ENCODE measurements around the gene LNX2.

Gene LNX2

DNA sequence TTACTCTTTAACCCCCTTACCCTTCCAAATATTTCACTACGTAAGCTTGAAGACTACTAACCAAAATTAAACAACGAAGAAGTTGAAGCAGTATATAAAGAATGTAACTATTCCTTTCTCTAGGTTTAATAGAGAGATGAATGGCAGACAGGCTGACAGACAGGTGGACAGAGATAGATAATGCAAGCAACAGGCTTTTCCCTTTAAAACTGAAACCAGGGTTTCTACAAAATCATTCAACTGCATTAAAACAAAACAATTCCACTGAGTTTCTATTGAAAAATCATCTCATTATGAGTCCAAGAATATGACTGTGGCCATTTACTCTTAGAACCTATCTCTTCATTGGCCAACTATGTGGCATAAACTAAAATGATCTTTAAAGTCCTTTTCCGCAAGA is 15.2 kb downstream of the LNX2 start:
- DNase-seq: no peak

DNA sequence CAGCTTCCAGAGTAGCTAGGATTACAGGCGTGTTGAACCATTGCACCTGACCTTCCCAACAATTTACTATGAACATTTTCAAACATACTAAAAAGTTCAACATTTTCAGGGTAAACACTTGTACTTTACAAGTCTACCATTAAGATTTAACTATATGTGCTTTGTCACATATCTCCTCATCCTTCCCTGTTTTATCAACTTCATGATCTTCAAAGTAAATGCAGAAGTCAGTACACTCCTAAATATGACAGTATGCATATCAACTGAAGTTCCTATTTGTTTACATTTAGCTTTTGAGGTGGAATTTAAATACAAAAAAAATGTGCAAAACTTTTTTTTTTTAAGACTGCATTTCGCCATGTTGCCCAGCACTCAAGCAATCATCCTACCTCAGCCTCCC is 18.5 kb downstream of the LNX2 start:
- DNase-seq: no peak

DNA sequence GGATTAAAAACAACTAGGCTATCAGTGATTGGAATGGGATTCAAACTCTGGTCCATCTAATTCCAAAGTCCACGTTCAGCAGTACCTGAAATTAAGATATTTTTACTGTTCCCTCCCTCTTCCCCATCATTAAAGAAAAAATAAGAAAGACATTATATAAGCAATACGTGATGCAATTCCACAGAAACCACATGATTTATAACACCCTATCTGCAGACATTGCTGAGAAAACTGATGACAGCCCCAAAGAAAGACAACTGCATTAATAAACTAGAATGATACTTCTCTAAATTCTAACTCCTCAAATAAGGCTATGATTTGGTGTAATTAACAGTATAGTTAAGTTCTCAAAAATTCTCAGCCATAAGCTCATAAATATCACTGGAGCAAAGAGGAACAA is 19.1 kb downstream of the LNX2 start:
- no peak for DNase-seq

GRCh38 chr13:27600711-27601110 is 19.6 kb downstream of the LNX2 start:
- no peak for DNase-seq

DNA sequence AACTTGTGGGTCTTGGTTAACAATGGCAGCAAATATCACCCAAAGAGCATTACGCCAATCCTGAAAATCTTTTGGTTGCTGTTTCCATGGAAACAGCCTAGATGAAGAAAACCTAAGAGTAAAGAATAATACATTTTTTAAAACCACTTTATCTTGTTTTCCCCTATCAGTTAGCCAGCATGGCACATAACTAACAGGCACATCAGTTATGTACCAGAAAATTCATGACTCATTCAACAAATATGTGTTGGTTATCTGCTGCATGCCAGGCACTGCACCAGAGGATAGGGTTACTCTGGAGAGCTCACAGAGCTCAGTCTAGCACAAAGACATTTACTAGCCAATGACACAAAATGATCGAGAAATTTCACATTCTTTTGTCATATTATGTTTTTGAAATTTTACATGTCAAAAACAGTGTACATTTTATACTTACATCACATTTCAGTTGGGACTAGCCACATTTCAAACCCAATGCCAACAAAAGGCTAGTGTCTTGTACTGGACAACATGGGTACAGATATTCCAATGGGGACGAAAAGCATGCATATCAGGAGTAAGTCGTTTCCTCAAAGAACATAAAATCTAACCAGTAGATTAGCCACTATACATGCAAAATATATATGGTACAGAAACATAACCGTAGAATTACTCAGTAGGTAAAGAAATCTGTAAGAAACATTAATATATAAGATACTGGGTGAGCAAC is 20.3 kb downstream of the LNX2 start:
- peak; percentile 42 to 87 for DNase-seq

DNA sequence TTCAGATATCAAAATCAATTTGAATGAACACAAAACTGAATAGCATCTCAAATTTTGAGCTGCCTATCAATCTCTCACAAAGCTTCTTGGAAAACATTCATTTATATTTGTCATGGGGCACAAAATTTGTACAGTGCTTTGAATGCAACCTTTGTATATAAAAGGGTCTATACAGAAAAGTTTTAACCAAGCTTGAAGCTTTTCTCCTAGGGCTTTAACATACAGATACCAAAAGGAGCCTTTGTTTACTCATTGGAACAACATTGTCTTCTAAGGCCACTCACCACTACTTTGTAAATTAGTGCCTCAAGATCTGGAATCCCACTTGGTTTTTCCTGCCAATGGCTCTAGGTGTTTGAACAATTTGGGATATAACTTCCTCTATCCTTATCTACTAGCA is 21.2 kb downstream of the LNX2 start:
- no peak for DNase-seq

- no peak for DNase-seq
Observed at GRCh38 chr13:27595055-27595811, 25.1 kb downstream of the LNX2 start.

DNA sequence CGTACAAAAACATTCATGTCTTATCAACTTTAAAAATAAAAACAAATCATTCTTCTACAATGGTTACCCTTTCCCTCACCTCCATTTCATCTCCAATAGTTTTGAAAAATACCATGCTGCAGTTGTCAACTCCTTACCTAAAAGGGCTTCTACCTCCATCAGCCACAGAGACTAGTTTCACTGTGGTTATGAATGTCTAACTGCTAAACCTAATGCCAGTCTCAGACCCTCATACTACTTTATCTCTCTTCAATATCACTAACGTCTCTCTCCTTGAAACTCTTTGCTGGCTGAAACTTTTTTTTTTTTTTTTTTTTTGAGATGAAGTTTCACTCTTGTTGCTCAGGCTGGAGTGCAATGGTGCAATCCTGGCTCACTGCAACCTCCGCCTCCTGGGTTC is 27.1 kb downstream of the LNX2 start:
- no peak for DNase-seq

- no peak for DNase-seq
Observed at GRCh38 chr13:27592865-27593264, 27.5 kb downstream of the LNX2 start.

DNA sequence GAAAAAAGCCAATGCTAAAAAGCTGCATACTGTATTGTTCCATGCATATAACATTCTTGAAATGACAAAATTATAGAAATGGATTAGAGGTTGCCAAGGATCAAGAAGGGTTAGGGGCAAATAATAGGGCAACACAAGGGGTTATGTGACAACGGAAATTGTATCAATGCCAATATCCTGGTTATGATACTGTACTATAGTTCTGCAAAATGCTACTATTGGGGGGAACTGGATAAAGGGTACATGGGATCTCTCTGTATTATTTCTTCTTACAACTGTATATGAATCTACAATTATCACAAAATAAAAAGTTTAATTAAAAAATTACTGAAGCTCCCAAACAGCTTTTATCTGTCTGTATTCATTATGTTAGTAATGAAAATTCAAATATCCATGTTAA is 31.9 kb downstream of the LNX2 start:
- DNase-seq: no peak

DNA sequence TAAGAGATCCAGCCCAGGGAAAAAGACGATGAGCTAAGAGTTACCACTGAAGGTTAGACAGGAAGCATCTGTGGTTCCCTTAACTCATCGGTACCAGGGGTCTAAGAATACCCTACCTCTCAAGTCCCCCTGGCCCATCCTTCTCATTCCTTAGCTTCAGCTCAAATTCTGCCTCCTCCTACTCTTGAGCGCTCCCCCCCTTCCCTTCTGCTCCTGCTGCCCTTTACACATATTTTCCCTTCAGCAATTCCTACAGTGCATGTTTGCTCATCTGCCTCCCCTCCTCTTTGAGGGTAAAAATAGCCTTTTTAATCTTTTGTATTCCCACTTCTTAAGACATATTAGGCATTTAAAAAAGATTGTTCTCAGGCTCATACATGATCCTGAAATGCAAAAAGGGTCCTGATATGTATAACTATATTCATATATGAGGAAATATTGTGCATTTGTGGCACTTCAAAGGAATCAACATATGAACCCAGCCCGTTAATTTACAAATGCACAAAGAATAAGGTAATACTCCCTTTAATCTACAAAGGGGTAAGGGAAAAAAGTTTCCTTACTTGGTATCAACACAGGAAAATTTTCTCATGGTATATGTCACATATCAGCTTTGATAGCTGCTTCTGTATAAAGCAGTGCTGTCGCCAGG is 33.1 kb downstream of the LNX2 start:
- no peak for DNase-seq

DNA sequence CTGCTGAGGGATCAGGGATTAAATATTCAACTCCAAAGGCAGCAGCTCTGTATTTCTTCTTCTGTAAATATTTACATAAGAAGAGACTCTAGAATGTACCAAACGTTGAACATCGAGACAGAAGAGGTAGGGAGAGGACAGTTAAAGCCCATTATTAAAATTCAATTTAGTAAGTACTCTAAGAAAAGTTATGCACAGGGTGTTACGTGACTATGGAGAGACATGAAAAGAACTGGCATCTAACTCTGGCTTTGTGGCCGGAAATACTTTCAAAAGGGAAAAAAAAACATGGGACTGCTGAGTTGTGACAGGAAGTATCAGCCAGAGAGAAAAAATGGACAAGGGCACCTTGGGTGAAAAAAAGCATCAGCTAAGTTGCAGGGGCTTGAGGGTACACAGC is 36.7 kb downstream of the LNX2 start:
- peak in 1 of 2 experiments; percentile 31 for DNase-seq

DNA sequence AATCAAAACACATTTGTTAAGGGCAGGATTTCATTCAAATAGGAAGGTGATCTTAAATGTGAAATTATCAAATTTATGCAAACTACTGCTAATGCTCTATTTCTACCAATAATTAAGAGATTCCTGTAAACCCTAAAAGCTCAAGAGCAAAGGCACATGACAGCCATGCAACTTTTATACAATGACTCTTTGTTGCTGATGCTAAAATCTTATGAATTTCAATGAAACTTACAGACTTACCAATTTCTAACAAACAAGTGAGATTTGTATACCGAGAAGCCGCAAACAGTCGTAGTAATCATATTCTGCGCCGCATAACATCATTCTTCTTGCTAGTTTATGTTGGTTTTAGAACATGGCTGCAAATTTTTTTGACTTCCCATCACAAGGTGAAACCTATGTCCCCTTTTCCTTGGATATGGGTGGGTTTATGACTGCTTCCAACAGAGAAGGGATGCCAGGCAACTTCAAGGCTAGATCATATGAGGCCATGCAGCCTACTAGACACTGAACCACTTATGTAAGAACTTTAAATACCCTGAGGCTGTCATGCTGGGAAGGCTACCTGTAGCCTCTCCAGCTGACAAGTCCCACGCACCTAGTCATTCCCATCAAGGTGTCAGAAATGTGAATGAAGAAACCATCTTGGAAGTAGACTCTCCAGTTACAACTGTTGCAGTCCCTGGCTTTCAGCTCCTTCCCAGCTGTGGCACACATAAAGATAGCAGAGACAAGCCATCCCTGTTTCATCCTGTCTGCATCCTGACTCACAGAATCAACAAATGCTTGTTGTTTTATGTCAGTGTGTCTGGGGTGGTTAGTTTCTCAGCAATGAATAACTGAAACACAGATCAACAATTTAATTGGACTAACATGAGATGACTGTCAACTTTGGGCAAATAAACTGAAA is 42.0 kb downstream of the LNX2 start:
- DNase-seq: no peak

GRCh38 chr13:27574661-27575060 is 45.7 kb downstream of the LNX2 start:
- no peak for DNase-seq

- DNase-seq: peak in 1 of 2 experiments; percentile 21
Observed at GRCh38 chr13:27573265-27573664, 47.1 kb downstream of the LNX2 start.

- DNase-seq: no peak
Observed at GRCh38 chr13:27572234-27572901, 48.0 kb downstream of the LNX2 start.

GRCh38 chr13:27570906-27571305 is 49.4 kb downstream of the LNX2 start:
- no peak for DNase-seq

DNA sequence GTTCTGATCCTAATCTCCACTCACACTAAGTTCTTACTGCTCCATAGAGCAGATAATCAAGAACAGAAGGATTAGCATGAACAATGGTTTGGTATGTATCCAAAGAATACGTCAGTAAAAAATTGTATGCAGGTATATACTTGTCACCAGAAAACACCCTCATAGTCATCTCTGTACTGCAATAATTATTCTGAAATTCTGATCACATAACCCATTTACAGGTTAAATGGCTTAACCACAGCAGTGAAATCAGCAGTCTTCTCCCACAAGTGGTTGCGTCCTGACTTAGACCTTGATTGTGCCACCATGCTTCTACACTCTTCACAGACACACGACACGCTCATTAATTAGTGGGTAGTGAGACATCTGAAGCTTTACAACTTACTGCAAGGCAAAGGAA is 50.9 kb downstream of the LNX2 start:
- DNase-seq: no peak

DNA sequence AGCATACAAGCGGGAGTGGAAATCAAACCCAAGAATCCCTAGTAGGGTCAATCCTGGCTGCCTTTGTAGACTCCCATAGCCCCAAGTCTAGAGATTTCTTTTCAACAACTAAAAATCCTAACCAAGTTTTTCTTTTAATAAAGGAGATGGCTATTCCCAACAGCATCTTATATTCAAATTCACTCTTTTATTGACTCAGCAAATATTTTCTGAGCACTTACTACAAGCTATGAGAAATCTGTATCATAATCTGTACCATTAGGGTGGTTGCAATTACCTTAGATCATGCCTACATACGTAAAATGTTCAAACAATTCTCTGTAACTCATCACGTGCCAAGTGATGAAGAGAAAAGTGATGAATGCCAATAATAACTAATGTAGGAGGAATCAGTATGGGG is 54.5 kb downstream of the LNX2 start:
- DNase-seq: no peak

GRCh38 chr13:27562457-27562856 is 57.9 kb downstream of the LNX2 start:
- no peak for DNase-seq

DNA sequence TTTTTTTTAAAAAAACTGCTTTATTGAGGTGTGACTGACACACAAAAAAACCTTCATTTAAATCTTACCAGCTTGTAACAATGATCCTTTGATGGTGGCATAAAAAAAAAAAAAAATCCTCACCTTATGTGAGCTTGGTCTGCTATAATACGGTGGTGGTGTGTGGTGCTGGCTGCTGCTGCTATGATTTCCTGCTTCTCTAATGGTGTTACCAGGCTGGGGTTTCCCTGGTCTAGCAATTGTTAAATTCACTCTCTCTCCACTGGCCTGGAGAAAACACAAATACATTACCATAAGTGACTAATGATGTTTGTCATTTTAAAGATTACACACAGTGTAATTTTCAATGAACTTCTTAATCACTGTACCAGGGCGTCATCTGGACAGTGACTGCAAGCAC is 60.6 kb downstream of the LNX2 start:
- DNase-seq: no peak

DNA sequence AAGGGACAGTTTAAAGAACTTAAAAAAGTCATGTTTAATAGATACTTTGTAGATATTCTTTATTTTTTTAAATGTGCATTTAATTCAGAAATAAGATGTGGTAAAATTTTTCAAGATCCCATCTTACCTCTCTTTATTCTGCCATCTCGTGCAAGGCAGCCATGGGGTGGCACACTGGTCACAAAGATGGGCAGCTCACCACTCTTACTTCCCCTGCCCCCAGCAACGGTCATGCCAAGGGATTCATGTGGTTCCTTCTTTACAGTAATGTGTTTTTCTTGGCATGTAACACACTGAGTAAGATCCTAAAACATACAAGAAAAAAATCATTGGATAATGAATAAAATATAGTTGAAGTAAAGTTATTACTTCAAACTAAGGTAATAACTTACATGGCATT is 64.2 kb downstream of the LNX2 start:
- no peak for DNase-seq

DNA sequence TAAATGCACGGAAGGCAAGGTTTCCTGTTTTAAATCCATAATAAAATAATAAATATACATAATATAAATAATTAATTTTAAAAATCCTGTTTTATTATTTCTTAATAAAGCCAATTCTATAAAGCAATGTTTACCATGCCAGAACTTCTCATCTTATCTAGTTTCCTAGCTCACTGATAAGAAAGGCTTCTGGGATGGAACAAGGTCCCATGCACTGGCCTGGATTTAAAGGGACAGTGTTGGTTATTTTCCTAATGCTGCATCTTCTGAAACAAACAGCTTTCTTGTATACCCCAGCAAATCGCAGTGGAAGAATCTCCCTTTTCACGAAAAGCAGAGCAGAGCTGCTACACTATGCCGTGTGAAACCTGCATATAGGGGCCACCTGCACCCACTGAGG is 68.8 kb downstream of the LNX2 start:
- no peak for DNase-seq

Measured in SW 1271 (cell line).